Effector CD8-positive, alpha-beta T cell (primary cell): ENCODE results near the gene RRAS.
"Not testable (repeated sequence)": the region's sequence is repeated elsewhere in the genome, so short reads cannot be mapped to it uniquely, and the experiment has no call there.

Source experiments
- DNase-seq: peaks from one replicate; lab custom pipeline; 2025; lab: John Stamatoyannopoulos, UW

The RRAS gene

DNA sequence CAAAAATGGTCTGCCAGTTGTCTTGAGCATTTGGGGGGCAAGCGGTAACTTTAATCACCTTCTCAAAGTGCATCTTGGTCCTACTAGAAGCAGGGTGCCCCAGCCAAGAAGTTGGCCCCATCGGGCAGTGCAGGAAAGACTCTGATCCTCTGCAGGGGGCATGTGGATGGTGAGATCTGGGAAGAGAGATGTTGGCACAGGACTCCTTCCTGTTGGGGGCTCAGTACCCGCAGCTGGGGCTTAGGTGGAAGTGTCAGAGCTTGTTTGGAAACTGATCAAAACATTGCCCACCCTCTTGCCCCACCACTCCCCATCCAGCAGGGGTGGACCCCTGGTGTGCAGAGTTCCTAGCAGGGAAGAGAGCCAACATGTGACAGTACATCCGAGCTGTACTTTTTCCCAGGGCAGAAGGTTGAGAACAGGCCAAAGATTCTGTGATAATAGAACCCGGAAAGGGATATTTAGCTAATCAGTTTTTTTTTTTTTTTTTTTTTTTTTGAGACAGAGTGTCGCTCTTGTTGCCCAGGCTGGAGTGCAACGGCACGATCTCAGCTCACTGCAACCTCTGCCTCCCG lies 8.8 kb downstream of the RRAS start:
- DNase-seq, result no peak

- DNase-seq, result no peak
These were observed 10.3 kb downstream of the RRAS start for GRCh38 chr19:49629659-49630058.

DNA sequence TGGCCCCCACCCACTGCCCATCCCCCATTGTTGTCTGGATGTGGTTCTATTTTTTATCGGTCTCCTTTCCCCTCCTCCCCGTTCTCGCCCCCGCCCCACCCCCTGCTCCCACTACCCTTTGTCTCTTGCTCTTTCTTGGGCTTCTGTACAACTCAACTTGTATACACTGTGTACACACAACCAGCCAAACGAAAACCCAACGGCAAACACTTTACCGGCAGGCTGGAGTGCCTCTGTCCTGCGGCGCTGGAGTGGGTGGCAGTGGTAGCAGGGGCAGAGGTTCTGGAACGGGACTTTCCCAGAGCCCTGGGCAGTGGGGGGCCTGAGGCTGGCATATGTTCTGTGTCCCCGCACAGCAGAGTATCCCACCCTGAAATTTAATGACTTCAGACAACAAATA lies 13.7 kb downstream of the RRAS start:
- DNase-seq, result no peak

- no peak for DNase-seq
These were observed 14.7 kb downstream of the RRAS start for GRCh38 chr19:49624967-49625910.

- DNase-seq, result not testable (repeated sequence)
These were observed 22.1 kb downstream of the RRAS start for GRCh38 chr19:49617860-49618259.

- DNase-seq, result no peak
These were observed 23.0 kb downstream of the RRAS start for GRCh38 chr19:49616945-49617344.

DNA sequence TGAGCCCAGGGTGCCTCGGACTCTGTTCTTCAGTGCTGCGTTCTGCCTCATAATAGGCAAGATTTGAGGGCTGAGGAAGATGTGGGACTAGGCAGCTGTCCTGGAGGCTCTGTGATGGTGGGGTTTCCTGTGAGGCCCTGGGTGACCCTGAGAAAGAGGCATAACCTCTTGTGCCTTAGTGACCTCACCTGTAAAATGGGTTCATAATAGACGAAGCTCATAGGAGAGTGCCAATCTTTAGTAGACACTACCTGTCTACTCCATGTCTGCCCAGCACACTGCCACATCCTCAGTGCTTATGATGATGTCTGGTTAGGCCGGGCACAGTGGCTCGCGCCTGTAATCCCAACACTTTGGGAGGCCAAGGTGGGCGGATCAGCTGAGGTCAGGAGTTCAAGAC lies 23.4 kb downstream of the RRAS start:
- no peak for DNase-seq

GRCh38 chr19:49615861-49616260 lies 24.1 kb downstream of the RRAS start:
- no peak for DNase-seq

DNA sequence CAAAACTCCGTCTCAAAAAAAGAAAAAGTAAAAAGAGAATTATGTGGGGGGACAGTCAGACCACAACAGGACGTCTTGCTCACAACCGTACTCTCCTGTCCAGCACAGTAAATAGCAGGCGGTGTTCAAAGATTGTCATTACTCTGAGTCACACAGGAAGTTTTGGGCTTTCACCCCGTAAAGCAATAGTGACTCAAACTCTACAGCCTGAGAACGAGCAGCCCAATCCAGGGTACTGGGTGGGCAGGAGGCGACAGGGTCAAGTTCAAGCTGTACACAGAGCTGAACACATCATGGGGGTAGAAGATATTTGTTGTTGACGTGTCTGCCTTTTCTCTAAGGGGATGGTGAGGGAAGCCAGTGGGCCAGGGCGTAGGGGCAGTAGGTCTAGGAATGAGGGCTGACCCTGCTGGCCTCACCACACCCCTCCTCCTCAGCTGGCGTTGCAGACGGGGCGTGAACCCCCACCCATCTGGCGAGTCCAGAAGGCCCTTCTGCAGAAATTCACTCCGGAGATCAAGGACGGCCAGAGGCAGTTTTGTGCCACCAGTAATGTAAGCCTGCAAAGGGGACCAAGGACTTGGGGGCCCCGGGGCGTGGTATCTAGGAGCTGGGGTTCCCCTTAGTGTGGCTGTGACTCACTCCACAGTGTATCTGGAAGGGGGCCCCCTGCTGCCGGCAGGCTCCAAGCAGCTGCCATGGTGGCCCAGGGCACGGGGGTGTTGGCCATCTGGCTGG lies 25.7 kb downstream of the RRAS start:
- DNase-seq, result no peak

DNA sequence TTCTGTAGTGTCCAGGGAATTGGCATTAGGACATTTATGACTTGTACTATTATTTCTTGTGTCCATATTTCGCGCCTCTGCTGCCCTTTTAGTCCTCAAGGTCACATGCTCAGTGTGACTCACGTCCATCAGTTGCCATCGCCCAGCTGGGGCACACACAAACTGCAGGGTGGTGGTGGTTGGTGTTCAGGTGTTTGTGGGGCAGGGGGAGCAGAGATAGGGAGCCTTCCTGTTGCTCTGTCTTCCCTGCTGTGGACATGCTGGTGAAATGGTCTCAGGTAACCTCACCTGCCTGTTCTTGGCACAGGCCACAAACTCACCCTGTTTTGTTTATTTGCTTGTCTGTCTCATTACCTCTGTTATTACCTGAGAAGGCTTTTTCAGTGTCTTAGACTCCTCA lies 26.6 kb downstream of the RRAS start:
- no peak for DNase-seq

GRCh38 chr19:49609499-49610092 lies 30.3 kb downstream of the RRAS start:
- DNase-seq, result no peak

- no peak for DNase-seq
These were observed 34.3 kb downstream of the RRAS start for GRCh38 chr19:49605605-49606004.

DNA sequence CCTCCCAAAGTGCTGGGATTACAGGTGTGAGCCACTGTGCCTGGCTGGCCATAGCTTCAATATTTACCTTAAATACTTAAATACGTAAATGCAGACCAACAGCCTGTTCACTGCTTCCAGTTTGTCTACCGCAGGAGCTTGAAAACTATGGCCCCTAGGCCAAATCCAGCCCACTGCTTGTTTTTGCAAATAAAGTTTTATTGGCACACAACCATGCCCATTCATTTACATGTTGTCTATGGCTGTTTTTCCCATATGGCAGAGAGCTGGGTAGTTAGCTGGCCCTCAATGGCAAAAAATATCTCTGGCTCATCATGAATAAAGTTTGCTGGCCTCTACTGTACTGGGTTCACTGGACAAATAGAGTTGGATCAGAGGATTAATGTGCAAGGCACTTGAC lies 37.1 kb downstream of the RRAS start:
- DNase-seq, result no peak

DNA sequence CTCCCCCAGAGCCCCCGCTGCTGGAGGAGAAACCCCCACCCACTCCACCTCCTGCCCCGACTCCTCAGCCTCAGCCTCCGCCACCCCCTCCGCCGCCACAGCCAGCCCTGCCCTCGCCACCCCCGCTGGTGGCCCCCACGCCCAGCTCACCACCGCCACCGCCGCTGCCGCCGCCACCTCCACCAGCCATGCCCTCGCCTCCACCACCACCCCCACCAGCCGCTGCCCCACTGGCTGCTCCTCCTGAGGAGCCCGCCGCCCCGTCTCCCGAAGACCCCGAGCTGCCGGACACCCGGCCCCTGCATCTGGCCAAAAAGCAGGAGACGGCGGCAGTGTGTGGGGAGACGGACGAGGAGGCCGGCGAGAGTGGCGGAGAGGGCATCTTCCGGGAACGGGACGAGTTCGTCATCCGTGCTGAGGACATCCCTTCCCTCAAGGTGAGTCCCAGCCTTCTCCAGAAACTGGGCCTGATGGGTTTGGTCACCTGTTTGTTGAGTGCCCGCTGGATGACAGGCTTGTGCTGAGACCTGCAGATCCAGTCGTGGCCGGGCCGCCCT lies 38.4 kb downstream of the RRAS start:
- DNase-seq, result no peak

DNA sequence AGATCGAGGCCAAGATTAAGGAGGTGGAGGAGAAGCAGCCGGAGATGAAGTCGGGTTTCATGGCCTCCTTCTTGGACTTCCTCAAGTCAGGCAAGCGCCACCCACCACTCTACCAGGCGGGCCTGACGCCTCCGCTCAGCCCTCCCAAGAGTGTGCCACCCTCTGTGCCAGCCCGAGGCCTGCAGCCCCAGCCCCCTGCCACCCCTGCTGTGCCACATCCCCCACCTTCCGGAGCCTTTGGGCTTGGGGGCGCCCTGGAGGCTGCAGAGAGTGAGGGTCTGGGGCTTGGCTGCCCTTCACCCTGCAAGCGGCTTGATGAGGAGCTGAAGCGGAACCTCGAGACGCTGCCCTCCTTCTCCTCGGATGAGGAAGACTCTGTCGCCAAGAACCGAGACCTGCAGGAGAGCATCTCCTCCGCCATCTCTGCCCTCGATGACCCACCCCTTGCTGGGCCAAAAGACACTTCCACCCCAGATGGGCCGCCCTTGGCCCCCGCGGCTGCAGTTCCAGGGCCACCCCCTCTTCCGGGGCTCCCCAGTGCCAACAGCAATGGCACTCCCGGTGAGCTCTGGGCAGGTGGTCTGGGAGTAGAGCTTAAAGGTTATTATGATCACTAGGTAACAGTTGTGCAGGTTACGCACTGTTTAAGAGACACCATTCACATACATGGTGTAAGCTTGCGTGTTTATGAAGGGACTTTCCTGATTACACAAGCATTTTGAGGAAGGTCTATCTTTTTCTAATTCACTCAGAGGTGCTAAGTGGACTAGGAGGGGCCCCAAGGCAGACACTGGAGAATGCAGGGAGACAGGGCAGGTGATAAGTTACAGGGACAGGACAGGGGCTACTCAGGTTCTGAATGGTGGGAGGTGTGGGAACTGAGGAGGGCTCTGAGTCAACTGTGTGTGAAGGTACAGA lies 40.3 kb downstream of the RRAS start:
- DNase-seq, result no peak

DNA sequence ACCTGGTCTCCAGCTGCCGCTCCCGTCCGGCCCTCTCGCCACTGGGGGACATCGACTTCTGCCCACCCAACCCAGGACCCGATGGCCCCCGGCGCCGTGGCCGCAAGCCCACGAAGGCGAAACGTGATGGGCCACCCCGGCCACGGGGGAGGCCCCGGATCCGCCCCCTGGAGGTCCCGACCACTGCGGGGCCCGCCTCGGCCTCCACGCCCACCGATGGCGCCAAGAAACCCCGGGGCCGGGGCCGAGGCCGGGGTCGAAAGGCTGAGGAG lies 42.3 kb downstream of the RRAS start:
- DNase-seq, result no peak

GRCh38 chr19:49596954-49597702 lies 42.8 kb downstream of the RRAS start:
- DNase-seq, result no peak

- DNase-seq, result no peak
These were observed 43.5 kb downstream of the RRAS start for GRCh38 chr19:49596407-49596806.

DNA sequence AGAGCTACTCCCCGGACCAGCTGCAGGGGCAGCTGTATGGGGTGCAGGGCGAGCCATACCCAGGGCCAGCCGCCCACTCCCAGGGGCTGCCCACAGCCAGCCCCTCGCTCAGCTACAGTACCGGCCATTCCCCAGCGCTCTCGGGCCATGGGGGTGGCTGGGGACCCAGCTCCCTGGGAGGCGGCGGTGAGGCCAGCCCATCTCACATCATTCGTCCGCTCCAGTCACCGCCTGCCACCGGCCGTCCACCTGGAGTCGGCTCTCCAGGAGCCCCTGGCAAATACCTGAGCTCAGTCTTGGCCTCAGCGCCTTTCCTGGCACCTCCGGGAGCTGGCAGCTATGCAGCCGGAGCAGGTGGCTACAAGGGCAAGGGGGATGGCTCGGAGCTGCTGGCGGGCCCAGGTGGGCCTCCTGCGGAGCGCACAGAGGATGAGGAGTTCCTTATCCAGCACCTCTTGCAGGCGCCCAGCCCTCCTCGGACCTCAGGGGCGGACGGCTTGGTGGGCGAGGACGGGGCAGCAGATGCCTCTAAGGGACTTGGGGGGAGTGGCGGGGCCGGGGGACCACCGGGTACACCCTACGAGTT lies 44.0 kb downstream of the RRAS start:
- DNase-seq, result no peak
